Stimulated activated CD4-positive, alpha-beta T cell treated with anti-CD3 and anti-CD28 coated beads, TNF-alpha, amount 100 ng/mL, for 1 hour (primary cell): ENCODE measurements around the gene SORBS1.

Experiments used
- DNase-seq, 3 donors: peaks; one replicate each; pipeline ENCODE4 v3.0.0-alpha.2; 2020; ENCODE audit warnings: low read depth in 3 of 3, low spot score in 1 of 3

Gene SORBS1

GRCh38 chr10:95297402-95297801, 263.8 kb downstream of the SORBS1 start:
- no peak for DNase-seq

- DNase-seq, result no peak
Measured at GRCh38 chr10:95296764-95297163, 264.4 kb downstream of the SORBS1 start.

GRCh38 chr10:95295031-95295755, 266.0 kb downstream of the SORBS1 start:
- DNase-seq, result no peak

GRCh38 chr10:95293631-95294030, 267.5 kb downstream of the SORBS1 start:
- no peak for DNase-seq

- DNase-seq, result no peak
Measured at GRCh38 chr10:95291365-95292039, 269.7 kb downstream of the SORBS1 start.

GRCh38 chr10:95290461-95291364, 270.5 kb downstream of the SORBS1 start, which contains the start of gene PDLIM1:
TSS of gene PDLIM1 (minus strand) at chr10:95291003. CDS start at chr10:95290915, 88 bp downstream.
- no peak for DNase-seq

GRCh38 chr10:95289921-95290421, 271.2 kb downstream of the SORBS1 start:
- no peak for DNase-seq

GRCh38 chr10:95289003-95289920, 271.9 kb downstream of the SORBS1 start:
- DNase-seq, result no peak

GRCh38 chr10:95288303-95288702, 272.9 kb downstream of the SORBS1 start:
- no peak for DNase-seq

GRCh38 chr10:95287281-95287680, 273.9 kb downstream of the SORBS1 start:
- DNase-seq, result no peak

GRCh38 chr10:95286707-95287106, 274.5 kb downstream of the SORBS1 start:
- DNase-seq, result no peak

- no peak for DNase-seq
Measured at GRCh38 chr10:95285556-95285955, 275.6 kb downstream of the SORBS1 start.

- no peak for DNase-seq
Measured at GRCh38 chr10:95284807-95285206, 276.4 kb downstream of the SORBS1 start.

GRCh38 chr10:95282107-95282506, 279.1 kb downstream of the SORBS1 start:
- no peak for DNase-seq

- no peak for DNase-seq
Measured at GRCh38 chr10:95281206-95281605, 280.0 kb downstream of the SORBS1 start.

- no peak for DNase-seq
Measured at GRCh38 chr10:95280637-95281036, 280.5 kb downstream of the SORBS1 start.

GRCh38 chr10:95279042-95279820, 281.9 kb downstream of the SORBS1 start:
- no peak for DNase-seq

- DNase-seq, result no peak
Measured at GRCh38 chr10:95278061-95278988, 282.8 kb downstream of the SORBS1 start.
